Measurements from ENCODE around the gene CPT1B.

The CPT1B gene

GRCh38 chr22:50529897-50530579, 48.2 kb downstream of the CPT1B start, which contains the start of gene TYMP:
TSS of gene TYMP (minus strand) at chr22:50530012. CDS start at chr22:50529709, 303 bp downstream.
- intact Hi-C loops (cut with DNase I; ENCODE audit: low total_unique reads): loop anchor here (5.0 kb wide), 1 partner anchor 52 kb away; the partner anchor contains the start of gene CHKB
- Histone ChIP-seq H3K27me3 (peaks cover 6 to 59% of the 10 kb centered on the region in 2 donors), H3K4me3 (peak within 1 kb of the TSS; percentile 44 to 53), H3K4me1 (peaks cover 0 to 51% (median 36%) of the 10 kb centered on the region in 4 donors), H3K36me3 (no peaks in the 10 kb centered on the region), H3K27ac (peak within 1 kb of the TSS; percentile 57 to 69), H3K9me3 (no peaks in the 10 kb centered on the region)
- TF ChIP-seq CTCF (IDR thresholded peaks at IDR 0.05): no peak
- DNase-seq: peak; percentile 80 to 85

DNA sequence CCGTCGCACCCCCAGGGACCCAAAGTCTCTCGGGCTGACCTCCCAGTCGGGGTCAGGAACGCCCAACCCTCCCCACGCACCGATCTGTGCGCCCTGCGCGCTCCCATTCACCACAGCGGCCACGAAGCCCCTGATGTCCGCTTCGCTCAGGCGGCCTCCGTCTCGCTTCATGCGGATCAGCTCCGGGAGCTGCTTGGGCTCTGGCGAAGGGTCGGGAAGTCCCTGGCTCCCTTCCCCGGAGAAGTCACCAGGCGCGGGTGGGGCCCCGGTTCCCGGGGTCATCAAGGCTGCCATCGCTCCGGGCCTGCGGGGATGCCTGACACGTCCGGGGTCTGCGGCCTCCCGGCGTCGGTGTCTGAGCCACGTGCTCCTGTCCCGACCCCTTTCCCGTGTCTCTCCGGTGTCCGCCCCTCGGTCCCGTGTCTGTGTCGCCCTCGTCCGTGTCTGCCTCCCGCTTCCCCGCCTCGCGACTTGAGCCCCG, 48.8 kb downstream of the CPT1B start:
- Histone ChIP-seq H3K4me1 (peaks cover 0 to 57% (median 42%) of the 10 kb centered on the region in 4 donors), H3K4me3 (peak overlapping the region; percentile 44 to 53), H3K27me3 (peaks cover 6 to 55% of the 10 kb centered on the region in 2 donors), H3K9me3 (no peaks in the 10 kb centered on the region), H3K36me3 (no peaks in the 10 kb centered on the region), H3K27ac (peak overlapping the region; percentile 57 to 69)
- intact Hi-C loops (cut with DNase I; ENCODE audit: low total_unique reads): loop anchor here (5.0 kb wide), 1 partner anchor 53 kb away; the partner anchor contains the start of gene CHKB
- TF ChIP-seq CTCF (IDR thresholded peaks at IDR 0.05): no peak
- DNase-seq: no peak

DNA sequence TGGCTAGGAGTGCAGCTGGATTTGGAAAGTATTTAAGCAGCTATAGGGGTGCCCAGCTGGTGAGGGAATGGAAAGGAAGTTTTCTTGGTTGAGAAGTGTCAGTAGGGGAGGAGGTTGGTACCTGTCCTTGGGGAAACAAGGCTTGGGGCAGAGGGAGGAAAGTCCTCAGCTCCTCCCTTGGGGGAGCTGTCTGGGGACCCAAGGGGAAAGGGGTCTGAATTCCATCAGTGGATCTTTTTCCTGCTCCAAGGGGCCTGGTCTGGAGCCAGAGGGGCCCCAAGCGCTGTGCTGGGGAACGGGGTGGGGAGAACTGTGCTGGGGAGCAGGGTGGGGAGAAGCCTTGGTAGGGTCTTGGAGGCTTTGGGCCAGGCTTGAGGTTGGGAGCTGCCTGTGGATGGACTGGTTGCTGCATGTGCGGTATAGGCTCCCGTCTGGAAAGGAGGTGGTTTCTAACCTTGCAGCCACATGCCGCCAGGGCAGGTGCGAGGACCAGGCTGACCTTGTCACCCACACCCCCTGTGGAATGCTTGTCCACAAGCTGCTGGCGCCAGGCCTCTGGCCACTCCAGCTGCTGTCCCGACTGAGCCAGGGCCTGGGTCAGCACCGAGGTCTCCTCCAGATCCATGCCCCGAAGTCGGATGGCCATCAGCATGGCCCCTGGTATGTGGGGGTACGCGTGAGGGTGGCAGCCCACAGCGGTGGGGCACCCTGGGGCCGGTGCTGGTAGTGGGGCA, 49.4 kb downstream of the CPT1B start:
- TF ChIP-seq CTCF (IDR thresholded peaks at IDR 0.05): no peak
- Histone ChIP-seq H3K4me1 (peaks cover 0 to 63% (median 48%) of the 10 kb centered on the region in 4 donors), H3K27ac (peak overlapping the region in 1 of 2 donors; percentile 57), H3K9me3 (no peaks in the 10 kb centered on the region), H3K27me3 (peaks cover 6 to 49% of the 10 kb centered on the region in 2 donors), H3K4me3 (peak overlapping the region; percentile 44 to 53), H3K36me3 (peaks cover 0 to 3% (median 0%) of the 10 kb centered on the region in 3 donors)
- no peak for DNase-seq
- intact Hi-C loops (cut with DNase I; ENCODE audit: low total_unique reads): loop anchor here (5.0 kb wide), 1 partner anchor 53 kb away; the partner anchor contains the start of gene CHKB

- Histone ChIP-seq H3K27ac (no peak overlapping the region), H3K9me3 (no peaks in the 10 kb centered on the region), H3K27me3 (peaks cover 6 to 42% of the 10 kb centered on the region in 2 donors), H3K4me3 (no peak overlapping the region), H3K4me1 (peaks cover 0 to 65% (median 48%) of the 10 kb centered on the region in 4 donors), H3K36me3 (peaks cover 3 to 11% (median 6%) of the 10 kb centered on the region in 3 donors)
- no peak for TF ChIP-seq CTCF (IDR thresholded peaks at IDR 0.05)
- intact Hi-C loops (cut with DNase I; ENCODE audit: low total_unique reads): loop anchor here (5.0 kb wide), 1 partner anchor 54 kb away; the partner anchor contains the start of gene CHKB
- DNase-seq: no peak
Measured at GRCh38 chr22:50527921-50528681, 50.1 kb downstream of the CPT1B start.
